WTC11 (cell line): ENCODE measurements around the gene SPTLC3. TPM values are rescaled to one million over a fixed set of nuclear protein-coding genes. Genes with fewer than 3 reads are reported as not detected.

Experiments
- ATAC-seq: fragments of 200-7000 bp; cut with Tn5 transposase; 2 replicates; pipeline ENCODE4 v1.10.0; 2021; ENCODE audit warnings: mild to moderate bottlenecking, moderate library complexity
- CTCF ChIA-PET: fragments of 300-600 bp; sonication (Branson Sonifier 250); formaldehyde crosslinking; loops from one replicate; lab custom pipeline; 2021; ENCODE audit warnings: antibody characterized with exemption; lab: Charles Lee
- POLR2A ChIA-PET: fragments of 350-600 bp; sonication (Branson Sonifier 250); formaldehyde crosslinking; loops from one replicate; lab custom pipeline; 2021; ENCODE audit warnings: antibody characterized with exemption; lab: Charles Lee
- DNase-seq: peaks from one replicate; pipeline ENCODE4 v3.0.0; 2021; ENCODE audit warnings: low spot score
- H3K27ac Mint-ChIP-seq: 2 replicates; pipeline ENCODE4 v1.8.0; 2021; ENCODE audit warnings: mixed read lengths
- H3K27me3 Mint-ChIP-seq: 2 replicates; pipeline ENCODE4 v1.8.0; 2021; ENCODE audit warnings: low read depth, mild to moderate bottlenecking, moderate library complexity, mixed read lengths
- H3K36me3 Mint-ChIP-seq: 2 replicates; pipeline ENCODE4 v1.8.0; 2021; ENCODE audit warnings: mixed read lengths
- H3K4me1 Mint-ChIP-seq: 2 replicates; pipeline ENCODE4 v1.8.0; 2022; ENCODE audit warnings: mixed read lengths
- H3K4me3 Mint-ChIP-seq: 2 replicates; pipeline ENCODE4 v1.8.0; 2021; ENCODE audit warnings: mild to moderate bottlenecking, moderate library complexity, mixed read lengths
- H3K9me3 Mint-ChIP-seq: 2 replicates; pipeline ENCODE4 v1.8.0; 2021; ENCODE audit warnings: mixed read lengths
- ATF2 ChIP-seq: sonication (generic); formaldehyde crosslinking; IDR thresholded peaks from 2 replicates; pipeline ENCODE4 v1.8.1; 2022; ENCODE audit warnings: low read depth, missing genetic modification reagents, borderline replicate concordance
- CREB1 ChIP-seq: sonication (generic); formaldehyde crosslinking; IDR thresholded peaks from 2 replicates; pipeline ENCODE4 v1.8.0; 2023; ENCODE audit warnings: mild to moderate bottlenecking, missing genetic modification reagents
- CTCF ChIP-seq: fragments of 200-600 bp; IDR thresholded peaks from 2 replicates; pipeline ENCODE4 v1.8.0; 2022; ENCODE audit warnings: antibody characterized with exemption
- PREB ChIP-seq: sonication (generic); formaldehyde crosslinking; IDR thresholded peaks from 2 replicates; pipeline ENCODE4 v1.8.1; 2022; ENCODE audit warnings: mild to moderate bottlenecking, missing genetic modification reagents, moderate library complexity, borderline replicate concordance
- PRRX2 ChIP-seq: fragments of 250-450 bp; sonication (Bioruptor Pico); IDR thresholded peaks from 2 replicates; pipeline ENCODE4 v1.8.0; 2021; ENCODE audit warnings: mild to moderate bottlenecking
- USF1 ChIP-seq: sonication (generic); formaldehyde crosslinking; IDR thresholded peaks from 2 replicates; pipeline ENCODE4 v1.8.0; 2022; ENCODE audit warnings: mild to moderate bottlenecking, missing genetic modification reagents
- ZNF281 ChIP-seq: sonication (generic); formaldehyde crosslinking; IDR thresholded peaks from 2 replicates; pipeline ENCODE4 v1.8.0; 2023; ENCODE audit warnings: mild to moderate bottlenecking, missing genetic modification reagents
- ZNF317 ChIP-seq: sonication (generic); formaldehyde crosslinking; IDR thresholded peaks from 2 replicates; pipeline ENCODE4 v1.8.1; 2023; ENCODE audit warnings: low read depth, mild to moderate bottlenecking, moderate library complexity, missing genetic modification reagents, borderline replicate concordance
- ZNF425 ChIP-seq: fragments of 250-450 bp; sonication (Bioruptor Pico); conservative IDR thresholded peaks from 2 replicates; pipeline ENCODE4 v1.9.0; 2021; ENCODE audit warnings: mild to moderate bottlenecking
- ZNF512 ChIP-seq: sonication (generic); formaldehyde crosslinking; IDR thresholded peaks from 2 replicates; pipeline ENCODE4 v1.8.1; 2022; ENCODE audit warnings: missing genetic modification reagents, borderline replicate concordance
- ZSCAN18 ChIP-seq: fragments of 250-450 bp; sonication (Bioruptor Pico); IDR thresholded peaks from 2 replicates; pipeline ENCODE4 v2.1.2; 2022; ENCODE audit warnings: mild to moderate bottlenecking, moderate library complexity
- total RNA-seq: library from RNA; stranded (reverse); gene quantifications from 3 replicates; pipeline ENCODE4 v1.2.3, GENCODE V29; 2021

The SPTLC3 gene
- total RNA-seq, 1 experiment from 2014 or later = 0.13 TPM

- TF ChIP-seq USF1 (CRISPR knock-in tag) (no peak), ZNF425 (CRISPR knock-in tag) (no peak), ZSCAN18 (CRISPR knock-in tag) (no peak), ZNF512 (CRISPR knock-in tag) (no peak), PREB (CRISPR knock-in tag) (no peak), PRRX2 (CRISPR knock-in tag) (no peak), ZNF281 (no peak), CREB1 (CRISPR knock-in tag) (no peak)
Observed at GRCh38 chr20:13105039-13105438, 96.3 kb downstream of the SPTLC3 start (continued).

GRCh38 chr20:13105864-13106457 lies 97.2 kb downstream of the SPTLC3 start:
- Mint-ChIP-seq H3K27me3 (no peaks in the 10 kb centered on the region; the same call in 1 of the 2 replicates), H3K27ac (no peak overlapping the region), H3K9me3 (no peaks in the 10 kb centered on the region), H3K36me3 (no peaks in the 10 kb centered on the region), H3K4me1 (peaks cover 23% of the 10 kb centered on the region), H3K4me3 (no peak overlapping the region)
- DNase-seq (no peak), ATAC-seq (no peak)
- peak; percentile 37; the same call in 1 of the 2 replicates for TF ChIP-seq CTCF
- TF ChIP-seq ZNF317 (CRISPR knock-in tag) = no peak
- no peak for TF ChIP-seq ATF2 (CRISPR knock-in tag)
- CTCF ChIA-PET = interaction anchor here (0.7 kb wide), 1 partner anchor 302 kb away, joined by 3 read pairs; no protein-coding TSS in a partner anchor
- POLR2A ChIA-PET = no interaction called here
